ENCODE data around the gene EHD1. TPM values are rescaled to one million over a fixed set of nuclear protein-coding genes. Genes with fewer than 3 reads are reported as not detected.

EHD1 gene
- total and polyA plus RNA-seq, 2 of the 4 experiments (the other 2 are of a cell fraction): 107 to 209 TPM

DNA sequence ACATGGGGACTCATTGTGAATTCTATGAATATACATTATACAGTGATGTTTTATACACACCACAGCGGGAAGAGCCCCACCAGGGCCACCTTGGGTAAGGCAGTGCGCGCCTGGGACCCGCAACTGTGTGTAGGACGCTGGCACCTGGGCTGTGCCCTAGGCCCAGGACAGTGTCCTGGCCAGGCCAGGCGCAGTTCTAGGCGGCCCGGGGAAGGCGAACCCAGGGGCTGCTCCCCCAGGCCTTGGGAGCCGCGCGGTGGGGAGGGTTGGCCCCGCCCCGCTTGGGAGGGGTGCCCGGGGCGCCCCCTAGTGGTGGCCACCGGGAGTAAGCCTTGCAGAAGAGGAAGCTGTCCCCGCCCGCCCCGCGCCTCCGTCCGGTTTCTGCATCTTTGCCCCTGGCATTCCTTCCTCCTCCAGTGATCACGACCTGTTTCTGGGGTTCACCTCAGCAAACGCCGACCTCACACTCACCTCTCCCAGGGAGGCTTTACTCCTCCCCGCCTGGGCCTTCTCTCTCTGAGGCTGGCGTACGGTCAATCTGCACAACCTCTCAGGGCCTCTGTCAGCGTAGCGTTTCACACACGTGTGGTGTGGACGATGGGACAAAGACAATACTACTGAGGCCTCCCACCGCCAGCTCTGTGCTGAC is 9.5 kb upstream of the EHD1 start:
- Histone ChIP-seq H3K9ac (ENCODE audit: low read depth, low read length) (0 out of 2 replicates have a peak overlapping the region, but pooled peaks have one; percentile 49), H3K9me3 (ENCODE audit: control insufficient read depth, insufficient read depth, low read length) (no peaks in the 10 kb centered on the region), H3K27me3 (ENCODE audit: control insufficient read depth, insufficient read depth, low read length) (no peaks in the 10 kb centered on the region), H3K18ac (ENCODE audit: low read depth, low read length) (peak overlapping the region; percentile 67; the same call in 1 of the 2 replicates), H3K27ac (ENCODE audit: insufficient read depth, low read length) (peak overlapping the region; percentile 30; the same call in 1 of the 2 replicates), H4K8ac (ENCODE audit: low read depth in 2 of 2, low read length in 2 of 2) (peak overlapping the region; percentile 88 to 96), H2BK120ac (ENCODE audit: low read depth, low read length) (peak overlapping the region; percentile 81), H4K5ac (ENCODE audit: low read depth, low read length) (peak overlapping the region; percentile 73), H2AK9ac (replicated peaks; ENCODE audit: low read depth, low read length, poor library complexity) (peak overlapping the region; percentile 83), H2AFZ (replicated peaks; ENCODE audit: low read length, poor library complexity) (peak overlapping the region; percentile 98), H3K4me2 (ENCODE audit: low read depth, low read length) (peak overlapping the region; percentile 57), H3K79me1 (ENCODE audit: low read depth in 1 of 2, low read length in 2 of 2) (peaks cover 0 to 3% of the 10 kb centered on the region in 2 experiments; a peak in 1 of 4 replicates), H3K14ac (replicated peaks; ENCODE audit: low read depth, low read length) (peak overlapping the region; percentile 67), H3K4me1 (ENCODE audit: control insufficient read depth, insufficient read depth, low read length) (peaks cover 10% of the 10 kb centered on the region), H3K4me3 (ENCODE audit: insufficient read depth, low read depth, low read length) (no peak overlapping the region), H3K4ac (ENCODE audit: low read depth, low read length) (peak overlapping the region; percentile 81), H2BK20ac (ENCODE audit: low read depth, low read length) (0 out of 2 replicates have a peak overlapping the region, but pooled peaks have one; percentile 31), H2BK15ac (ENCODE audit: low read depth, low read length) (peak overlapping the region; percentile 18; the same call in 1 of the 3 replicates), H3K56ac (ENCODE audit: extremely low read depth, insufficient read depth, low read length) (no peak overlapping the region), H2BK5ac (ENCODE audit: low read depth, low read length, poor library complexity, severe bottlenecking) (peak overlapping the region; percentile 44), H4K91ac (ENCODE audit: insufficient read depth, low read depth, low read length) (peak overlapping the region; percentile 77), H2AK5ac (ENCODE audit: low read depth, low read length) (peak overlapping the region; percentile 86), H3K36me3 (ENCODE audit: control insufficient read depth, insufficient read depth, low read length) (no peaks in the 10 kb centered on the region), H3K9me1 (ENCODE audit: insufficient read depth, low read length) (peaks cover 12% of the 10 kb centered on the region), H4K20me1 (ENCODE audit: insufficient read depth, low read length) (peaks cover 3% of the 10 kb centered on the region; the same call in 1 of the 2 replicates), H3K23ac (ENCODE audit: low read depth, low read length) (peak overlapping the region; percentile 53; the same call in 1 of the 2 replicates)
- no TSS peak for BruUV-seq (replicated peaks)
- 5% methylated on average over 11 of the region's 34 CpGs; no CpG with 5 or more reads in 1 of the 2 experiments for WGBS, 2 experiments (ENCODE audit: extremely low coverage in 2 of 2, insufficient read length in 1 of 2)
- in situ Hi-C loops (cut with MboI; ENCODE audit: low sequenced_read_pairs) (no loop called here), intact Hi-C loops (cut with micrococcal nuclease) (loop anchor here (1.0 kb wide), 1 partner anchor 41 kb away; no protein-coding TSS in a partner anchor), dilution Hi-C loops (cut with HindIII; ENCODE audit: low sequenced_read_pairs, unreplicated experiment) (no loop called here)
- ATAC-seq (ENCODE audit: low read depth) (peak; percentile 84), DNase-seq (no peak)
- POLR2A ChIA-PET (ENCODE audit: unreplicated experiment): interaction anchor here (0.6 kb wide), 1 partner anchor 126 kb away, joined by 4 read pairs; the partner anchor contains the start of gene ARL2
- TF ChIP-seq FOS (IDR thresholded peaks at IDR 0.05; ENCODE audit: low read depth, low read length) (no peak), RAD21 (IDR thresholded peaks at IDR 0.05; ENCODE audit: low read length) (peak; percentile 41), SMC3 (IDR thresholded peaks at IDR 0.05; ENCODE audit: low read depth, low read length) (peak; percentile 52), MAZ (IDR thresholded peaks at IDR 0.05; ENCODE audit: borderline replicate concordance, low read depth, low read length) (peak; percentile 95)
- TF ChIP-seq, protein P1, sequence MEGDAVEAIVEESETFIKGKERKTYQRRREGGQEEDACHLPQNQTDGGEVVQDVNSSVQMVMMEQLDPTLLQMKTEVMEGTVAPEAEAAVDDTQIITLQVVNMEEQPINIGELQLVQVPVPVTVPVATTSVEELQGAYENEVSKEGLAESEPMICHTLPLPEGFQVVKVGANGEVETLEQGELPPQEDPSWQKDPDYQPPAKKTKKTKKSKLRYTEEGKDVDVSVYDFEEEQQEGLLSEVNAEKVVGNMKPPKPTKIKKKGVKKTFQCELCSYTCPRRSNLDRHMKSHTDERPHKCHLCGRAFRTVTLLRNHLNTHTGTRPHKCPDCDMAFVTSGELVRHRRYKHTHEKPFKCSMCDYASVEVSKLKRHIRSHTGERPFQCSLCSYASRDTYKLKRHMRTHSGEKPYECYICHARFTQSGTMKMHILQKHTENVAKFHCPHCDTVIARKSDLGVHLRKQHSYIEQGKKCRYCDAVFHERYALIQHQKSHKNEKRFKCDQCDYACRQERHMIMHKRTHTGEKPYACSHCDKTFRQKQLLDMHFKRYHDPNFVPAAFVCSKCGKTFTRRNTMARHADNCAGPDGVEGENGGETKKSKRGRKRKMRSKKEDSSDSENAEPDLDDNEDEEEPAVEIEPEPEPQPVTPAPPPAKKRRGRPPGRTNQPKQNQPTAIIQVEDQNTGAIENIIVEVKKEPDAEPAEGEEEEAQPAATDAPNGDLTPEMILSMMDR (conservative IDR thresholded peaks at IDR 0.05; ENCODE audit: low read depth, low read length): peak; percentile 76
- CTCF ChIA-PET: interaction anchor here (0.5 to 2.2 kb wide), 11 partner anchors 11 to 435 kb away, joined by 3 to 15 read pairs (median 3); partner anchors contain the start of gene CDC42BPG

All from IMR-90 (cell line).